Smooth muscle cell (in vitro differentiated cells): ENCODE measurements around the gene ANP32E. TPM values are rescaled to one million over a fixed set of nuclear protein-coding genes. Genes with fewer than 3 reads are reported as not detected.

Source experiments
- DNase-seq: peaks from one replicate; lab custom pipeline; 2025; ENCODE audit not compliant: unreplicated experiment; lab: John Stamatoyannopoulos, UW
- H2AFZ ChIP-seq: fragments of 200-600 bp; sonication (generic); 2 replicates; pipeline ENCODE4 v1.6.0; 2016; ENCODE audit warnings: antibody characterized with exemption, low read depth, mild to moderate bottlenecking
- H3F3A ChIP-seq: fragments of 200-600 bp; sonication (generic); 2 replicates; pipeline ENCODE4 v1.6.0; 2017; ENCODE audit warnings: antibody characterized with exemption, low read depth
- H3K27ac ChIP-seq: fragments of 200-600 bp; sonication (generic); 2 replicates; pipeline ENCODE4 v1.5.1; 2016; ENCODE audit warnings: low read depth, mild to moderate bottlenecking
- H3K27me3 ChIP-seq: fragments of 200-600 bp; sonication (generic); 2 replicates; pipeline ENCODE4 v1.6.1; 2016; ENCODE audit warnings: low read depth, mild to moderate bottlenecking
- H3K36me3 ChIP-seq: fragments of 200-600 bp; sonication (generic); 2 replicates; pipeline ENCODE4 v1.5.1; 2016; ENCODE audit warnings: low read depth
- H3K4me1 ChIP-seq: fragments of 200-600 bp; sonication (generic); 2 replicates; pipeline ENCODE4 v1.5.1; 2016; ENCODE audit warnings: low read depth
- H3K4me2 ChIP-seq: fragments of 200-600 bp; sonication (generic); 2 replicates; pipeline ENCODE4 v1.6.0; 2016; ENCODE audit warnings: mild to moderate bottlenecking
- H3K4me3 ChIP-seq: fragments of 200-600 bp; sonication (generic); 2 replicates; pipeline ENCODE4 v1.5.1; 2016; ENCODE audit warnings: mild to moderate bottlenecking
- H3K79me2 ChIP-seq: fragments of 200-600 bp; sonication (generic); 2 replicates; pipeline ENCODE4 v1.6.0; 2016; ENCODE audit warnings: low read depth, mild to moderate bottlenecking
- H3K9ac ChIP-seq: fragments of 200-600 bp; sonication (generic); 2 replicates; pipeline ENCODE4 v1.6.0; 2016; ENCODE audit warnings: low read depth
- H3K9me3 ChIP-seq: fragments of 200-600 bp; sonication (generic); replicated peaks from 2 replicates; pipeline ENCODE4 v1.5.1; 2016; ENCODE audit warnings: low read depth
- H4K20me1 ChIP-seq: fragments of 200-600 bp; sonication (generic); 2 replicates; pipeline ENCODE4 v1.6.0; 2016; ENCODE audit warnings: low read depth
- CTCF ChIP-seq: fragments of 200-600 bp; sonication (generic); IDR thresholded peaks from 2 replicates; pipeline ENCODE4 v1.5.1; 2017; ENCODE audit warnings: borderline replicate concordance, mild to moderate bottlenecking, antibody characterized with exemption; ENCODE audit not compliant: insufficient read depth, poor library complexity, severe bottlenecking
- WGBS: methylation state at CpG from one replicate; pipeline ENCODE4 v1.1.7; 2016; ENCODE audit warnings: low lambda C conversion rate; 5-methylcytosine and 5-hydroxymethylcytosine counted together
- polyA plus RNA-seq: library from polyadenylated mRNA; unstranded; fragments of >200 nt; fragmentation: Nextera tagmentation; extraction: Ambion mirVana; gene quantifications from 2 replicates; pipeline ENCODE4 v1.2.1, GENCODE V29; 2016
- total RNA-seq: library from RNA; depleted of rRNA; stranded (reverse); fragments of >200 nt; gene quantifications from 2 replicates; pipeline ENCODE4 v1.2.3, GENCODE V29; 2014

ANP32E gene
- total and polyA plus RNA-seq, 2 experiments from 2014 or later, result 25.0 to 36.5 TPM

GRCh38 chr1:150268340-150268704 lies 32.4 kb upstream of the ANP32E start:
- Histone ChIP-seq H3K36me3 (no peaks in the 10 kb centered on the region), H3F3A (no peaks in the 10 kb centered on the region), H3K27me3 (no peaks in the 10 kb centered on the region), H3K79me2 (peaks cover 23% of the 10 kb centered on the region), H3K4me3 (peak overlapping the region; percentile 97), H3K4me2 (peak overlapping the region; percentile 91), H3K27ac (peak overlapping the region; percentile 70), H3K9me3 (no peaks in the 10 kb centered on the region), H3K4me1 (peaks cover 23% of the 10 kb centered on the region), H2AFZ (peak overlapping the region; percentile 96), H3K9ac (peak overlapping the region; percentile 91), H4K20me1 (no peaks in the 10 kb centered on the region)
- no peak for DNase-seq
- no peak for TF ChIP-seq CTCF
- WGBS, result 2% methylated on average over 21 of the region's 21 CpGs

- peak overlapping the region; percentile 91 for H3K4me2 ChIP-seq
- H2AFZ ChIP-seq, result no peak overlapping the region
Observed at GRCh38 chr1:150267896-150268295, 32.0 kb upstream of the ANP32E start.

GRCh38 chr1:150263549-150263948 lies 27.6 kb upstream of the ANP32E start:
- Histone ChIP-seq H3K79me2 (peaks cover 20% of the 10 kb centered on the region), H2AFZ (no peak overlapping the region), H3K4me2 (no peak overlapping the region), H4K20me1 (no peaks in the 10 kb centered on the region), H3K4me3 (no peak overlapping the region), H3K36me3 (no peaks in the 10 kb centered on the region), H3K4me1 (peaks cover 17% of the 10 kb centered on the region), H3F3A (no peaks in the 10 kb centered on the region), H3K27me3 (no peaks in the 10 kb centered on the region), H3K9me3 (no peaks in the 10 kb centered on the region), H3K9ac (no peak overlapping the region), H3K27ac (no peak overlapping the region)
- 92% methylated on average over 6 of the region's 6 CpGs for WGBS
- DNase-seq, result no peak
- TF ChIP-seq CTCF, result no peak

More at GRCh38 chr1:150267896-150268295, 32.0 kb upstream of the ANP32E start:
- no peaks in the 10 kb centered on the region for H3K27me3 ChIP-seq
- peak overlapping the region; percentile 97 for H3K4me3 ChIP-seq
- H3K27ac ChIP-seq, result no peak overlapping the region
- no peaks in the 10 kb centered on the region for H3F3A ChIP-seq
- no peaks in the 10 kb centered on the region for H3K9me3 ChIP-seq
- WGBS, result 56% methylated on average over 6 of the region's 6 CpGs
- DNase-seq, result no peak
- H3K36me3 ChIP-seq, result no peaks in the 10 kb centered on the region
- H3K4me1 ChIP-seq, result peaks cover 19% of the 10 kb centered on the region
- no peak for TF ChIP-seq CTCF
- H3K79me2 ChIP-seq, result peaks cover 23% of the 10 kb centered on the region
- H4K20me1 ChIP-seq, result no peaks in the 10 kb centered on the region
- H3K9ac ChIP-seq, result peak overlapping the region; percentile 91
